Astrocyte (in vitro differentiated cells and primary cell): ENCODE measurements around the gene STARD8.

Source experiments
- EZH2 ChIP-seq: IDR thresholded peaks from 2 replicates; pipeline ENCODE4 v1.6.1; 2012; ENCODE audit warnings: mild to moderate bottlenecking, low read length, inconsistent platforms; ENCODE audit not compliant: insufficient read depth
- TF ChIP-seq, protein P1 (sequence below): IDR thresholded peaks from 2 replicates; pipeline ENCODE4 v1.5.1; 2011; ENCODE audit warnings: low read depth, mild to moderate bottlenecking, inconsistent platforms, low read length, moderate library complexity; ENCODE audit not compliant: insufficient read depth

DNA sequence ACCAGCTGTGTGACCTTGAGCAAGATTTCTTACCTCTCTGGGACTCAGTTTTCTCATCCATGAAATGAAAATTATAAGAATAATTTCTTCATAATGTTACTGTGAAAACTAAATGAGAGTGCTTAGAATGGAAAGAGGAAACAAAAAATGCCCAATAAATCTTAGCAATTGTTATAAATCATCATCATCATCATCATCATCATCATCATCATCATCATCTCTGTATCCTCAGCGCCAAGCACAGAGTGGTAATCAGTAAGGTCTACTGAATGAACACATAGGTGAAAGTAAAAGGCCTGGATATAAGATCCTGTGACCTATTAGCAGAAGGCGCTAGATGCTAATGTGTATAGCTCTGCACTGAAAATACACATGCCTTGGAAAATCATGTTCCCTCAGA, 6.8 kb upstream of the STARD8 start:
- TF ChIP-seq, protein P1, sequence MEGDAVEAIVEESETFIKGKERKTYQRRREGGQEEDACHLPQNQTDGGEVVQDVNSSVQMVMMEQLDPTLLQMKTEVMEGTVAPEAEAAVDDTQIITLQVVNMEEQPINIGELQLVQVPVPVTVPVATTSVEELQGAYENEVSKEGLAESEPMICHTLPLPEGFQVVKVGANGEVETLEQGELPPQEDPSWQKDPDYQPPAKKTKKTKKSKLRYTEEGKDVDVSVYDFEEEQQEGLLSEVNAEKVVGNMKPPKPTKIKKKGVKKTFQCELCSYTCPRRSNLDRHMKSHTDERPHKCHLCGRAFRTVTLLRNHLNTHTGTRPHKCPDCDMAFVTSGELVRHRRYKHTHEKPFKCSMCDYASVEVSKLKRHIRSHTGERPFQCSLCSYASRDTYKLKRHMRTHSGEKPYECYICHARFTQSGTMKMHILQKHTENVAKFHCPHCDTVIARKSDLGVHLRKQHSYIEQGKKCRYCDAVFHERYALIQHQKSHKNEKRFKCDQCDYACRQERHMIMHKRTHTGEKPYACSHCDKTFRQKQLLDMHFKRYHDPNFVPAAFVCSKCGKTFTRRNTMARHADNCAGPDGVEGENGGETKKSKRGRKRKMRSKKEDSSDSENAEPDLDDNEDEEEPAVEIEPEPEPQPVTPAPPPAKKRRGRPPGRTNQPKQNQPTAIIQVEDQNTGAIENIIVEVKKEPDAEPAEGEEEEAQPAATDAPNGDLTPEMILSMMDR: no peak
- no peak for TF ChIP-seq EZH2
